B cell (primary cell): ENCODE results near the gene KCNJ14.

Source experiments
- CTCF ChIP-seq: fragments of 200-600 bp; IDR thresholded peaks from one replicate; pipeline ENCODE4 v1.8.0; 2022; ENCODE audit warnings: antibody characterized with exemption, mild to moderate bottlenecking
- EZH2 ChIP-seq: IDR thresholded peaks from 2 replicates; pipeline ENCODE4 v1.6.1; 2012; ENCODE audit warnings: borderline replicate concordance, low read depth, mild to moderate bottlenecking, moderate library complexity, low read length; ENCODE audit not compliant: insufficient read depth, poor library complexity, severe bottlenecking

- TF ChIP-seq CTCF (no peak), EZH2 (no peak)
Measured at GRCh38 chr19:48493718-48494401, 38.5 kb downstream of the KCNJ14 start.
